AG04450 (cell line): ENCODE results near the gene SLC8A1. TPM values are rescaled to one million over a fixed set of nuclear protein-coding genes. Genes with fewer than 3 reads are reported as not detected.

Experiments used
- CTCF ChIA-PET: fragments of 300-600, 350-600 bp; formaldehyde crosslinking; extraction: SDS; loops from one replicate; lab custom pipeline; 2022; ENCODE audit warnings: antibody characterized with exemption, inconsistent platforms; lab: Charles Lee
- POLR2A ChIA-PET: fragments of 350-600 bp; formaldehyde crosslinking; extraction: SDS; loops from one replicate; lab custom pipeline; 2021; ENCODE audit warnings: antibody characterized with exemption, inconsistent platforms; lab: Yijun Ruan, JAX
- DNase-seq: peaks from one replicate; pipeline ENCODE4 v3.0.0-alpha.2; 2011; ENCODE audit warnings: low read depth, low spot score
- H3K27ac ChIP-seq: one replicate; pipeline ENCODE4 v1.5.1; 2012; ENCODE audit warnings: low read depth, low read length, control low read depth
- H3K27me3 ChIP-seq: one replicate; pipeline ENCODE4 v1.6.0; 2012; ENCODE audit warnings: low read length; ENCODE audit not compliant: control insufficient read depth, insufficient read depth
- H3K4me3 ChIP-seq: 2 replicates; pipeline ENCODE4 v1.5.1; 2011; ENCODE audit warnings: mild to moderate bottlenecking, low read depth, low read length, control low read depth
- H3K9me3 ChIP-seq: 2 replicates; pipeline ENCODE4 v1.5.1; 2012; ENCODE audit warnings: low read length; ENCODE audit not compliant: control insufficient read depth, insufficient read depth
- CTCF ChIP-seq: IDR thresholded peaks from 2 replicates; pipeline ENCODE4 v1.5.1; 2011; ENCODE audit warnings: low read depth, low read length, control low read depth, inconsistent platforms
- polyA plus RNA-seq: library from polyadenylated mRNA; depleted of rRNA; stranded (reverse); fragments of >200 nt; gene quantifications from 2 replicates; pipeline ENCODE4 v1.2.3, GENCODE V29; 2011

Gene SLC8A1
- polyA plus RNA-seq, 1 experiment: 19.3 TPM

GRCh38 chr2:40268566-40268965, 183.3 kb downstream of the SLC8A1 start:
- TF ChIP-seq CTCF: no peak
- no peak overlapping the region for H3K4me3 ChIP-seq
- no peaks in the 10 kb centered on the region for H3K27me3 ChIP-seq
- CTCF ChIA-PET: no interaction called here
- H3K9me3 ChIP-seq: no peaks in the 10 kb centered on the region
- H3K27ac ChIP-seq: no peak overlapping the region
- POLR2A ChIA-PET: no interaction called here
- no peak for DNase-seq

- ChIA-PET POLR2A (no interaction called here), CTCF (interaction anchor here (1.5 kb wide), 1 partner anchor 288 kb away, joined by 3 read pairs; no protein-coding TSS in a partner anchor)
- no peak overlapping the region for H3K4me3 ChIP-seq
- no peak for TF ChIP-seq CTCF
- no peak overlapping the region for H3K27ac ChIP-seq
- no peaks in the 10 kb centered on the region for H3K9me3 ChIP-seq
- DNase-seq: no peak
- no peaks in the 10 kb centered on the region for H3K27me3 ChIP-seq
These were observed 185.7 kb downstream of the SLC8A1 start for GRCh38 chr2:40266201-40266600.

GRCh38 chr2:40265602-40266001, 186.3 kb downstream of the SLC8A1 start:
- Histone ChIP-seq H3K9me3 (no peaks in the 10 kb centered on the region), H3K27ac (no peak overlapping the region), H3K27me3 (no peaks in the 10 kb centered on the region), H3K4me3 (no peak overlapping the region)
- POLR2A ChIA-PET: no interaction called here
- CTCF ChIA-PET: interaction anchor here (1.5 kb wide), 1 partner anchor 289 kb away, joined by 3 read pairs; no protein-coding TSS in a partner anchor
- DNase-seq: no peak
- TF ChIP-seq CTCF: no peak

GRCh38 chr2:40261042-40261441, 190.8 kb downstream of the SLC8A1 start:
- Histone ChIP-seq H3K4me3 (no peak overlapping the region), H3K27ac (no peak overlapping the region), H3K27me3 (no peaks in the 10 kb centered on the region), H3K9me3 (no peaks in the 10 kb centered on the region)
- CTCF ChIA-PET: interaction anchor here (0.6 kb wide), 2 partner anchors 9 to 483 kb away, joined by 3 read pairs; no protein-coding TSS in a partner anchor
- TF ChIP-seq CTCF: no peak
- DNase-seq: no peak
- POLR2A ChIA-PET: no interaction called here

GRCh38 chr2:40260437-40260836, 191.5 kb downstream of the SLC8A1 start:
- ChIA-PET CTCF (no interaction called here), POLR2A (interaction anchor here (0.7 kb wide), 1 partner anchor 191 kb away, joined by 5 read pairs; no protein-coding TSS in a partner anchor)
- Histone ChIP-seq H3K27ac (no peak overlapping the region), H3K4me3 (no peak overlapping the region), H3K9me3 (no peaks in the 10 kb centered on the region), H3K27me3 (no peaks in the 10 kb centered on the region)
- no peak for TF ChIP-seq CTCF
- no peak for DNase-seq
